ENCODE measurements around the gene TVP23B.
"Not testable (repeated sequence)": the region's sequence is repeated elsewhere in the genome, so short reads cannot be mapped to it uniquely, and the experiment has no call there.

DNA sequence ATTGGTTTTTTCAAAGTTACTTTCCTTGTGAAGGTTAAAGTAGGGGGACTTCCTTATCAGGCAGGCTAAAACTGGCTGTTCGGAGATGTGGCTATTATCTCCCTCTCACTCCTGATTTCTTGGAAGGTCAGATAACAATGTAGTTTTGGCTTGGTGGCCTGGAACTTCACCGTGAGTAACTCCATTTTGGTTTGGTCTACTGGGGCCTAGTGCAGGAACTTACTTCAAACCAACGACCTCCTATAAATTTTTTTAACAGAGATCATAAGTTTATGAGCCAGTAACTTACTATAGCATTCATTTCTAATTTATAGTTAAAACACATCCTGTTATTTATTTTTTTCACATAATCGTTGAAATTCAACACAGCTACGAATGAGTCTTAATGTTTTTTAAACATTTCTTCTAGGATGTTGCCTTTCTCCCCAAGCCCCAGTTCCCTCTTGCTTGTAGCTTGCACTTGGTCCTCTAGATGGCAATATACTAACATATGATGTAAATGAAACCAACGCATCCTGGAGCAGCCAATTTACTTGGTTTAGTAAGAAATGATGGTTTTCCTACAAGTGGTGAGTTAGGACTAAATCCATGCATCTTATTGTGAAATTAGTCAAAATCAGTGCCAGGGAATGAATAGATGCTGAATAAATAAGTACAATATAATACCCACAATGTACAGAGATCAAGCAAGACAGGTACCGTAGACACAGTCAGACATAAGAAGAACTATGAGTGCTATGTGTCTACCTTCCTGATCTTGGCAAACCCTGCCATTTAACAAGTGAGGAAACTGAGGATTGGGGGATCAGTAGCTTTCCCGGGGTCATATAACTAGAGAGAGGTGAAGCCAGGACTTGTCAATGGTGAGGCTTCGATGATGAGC, 35.7 kb downstream of the TVP23B start:
- TF ChIP-seq, protein P1, sequence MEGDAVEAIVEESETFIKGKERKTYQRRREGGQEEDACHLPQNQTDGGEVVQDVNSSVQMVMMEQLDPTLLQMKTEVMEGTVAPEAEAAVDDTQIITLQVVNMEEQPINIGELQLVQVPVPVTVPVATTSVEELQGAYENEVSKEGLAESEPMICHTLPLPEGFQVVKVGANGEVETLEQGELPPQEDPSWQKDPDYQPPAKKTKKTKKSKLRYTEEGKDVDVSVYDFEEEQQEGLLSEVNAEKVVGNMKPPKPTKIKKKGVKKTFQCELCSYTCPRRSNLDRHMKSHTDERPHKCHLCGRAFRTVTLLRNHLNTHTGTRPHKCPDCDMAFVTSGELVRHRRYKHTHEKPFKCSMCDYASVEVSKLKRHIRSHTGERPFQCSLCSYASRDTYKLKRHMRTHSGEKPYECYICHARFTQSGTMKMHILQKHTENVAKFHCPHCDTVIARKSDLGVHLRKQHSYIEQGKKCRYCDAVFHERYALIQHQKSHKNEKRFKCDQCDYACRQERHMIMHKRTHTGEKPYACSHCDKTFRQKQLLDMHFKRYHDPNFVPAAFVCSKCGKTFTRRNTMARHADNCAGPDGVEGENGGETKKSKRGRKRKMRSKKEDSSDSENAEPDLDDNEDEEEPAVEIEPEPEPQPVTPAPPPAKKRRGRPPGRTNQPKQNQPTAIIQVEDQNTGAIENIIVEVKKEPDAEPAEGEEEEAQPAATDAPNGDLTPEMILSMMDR (IDR thresholded peaks at IDR 0.05): peak; percentile 80
- TF ChIP-seq EZH2 (IDR thresholded peaks at IDR 0.05; ENCODE audit: borderline replicate concordance, insufficient read depth, low read depth, low read length, poor library complexity, severe bottlenecking): not testable (repeated sequence)
